Camera-type eye (tissue), 1 donor: ENCODE results near the gene HYAL3. TPM values are rescaled to one million over a fixed set of nuclear protein-coding genes. Genes with fewer than 3 reads are reported as not detected.

Experiments used
- total RNA-seq: library from RNA; depleted of rRNA; stranded (reverse); fragments of >200 nt; gene quantifications from one replicate; pipeline ENCODE4 v1.2.3, GENCODE V29; 2014

Gene HYAL3
- 3.9 TPM for total RNA-seq

DNA sequence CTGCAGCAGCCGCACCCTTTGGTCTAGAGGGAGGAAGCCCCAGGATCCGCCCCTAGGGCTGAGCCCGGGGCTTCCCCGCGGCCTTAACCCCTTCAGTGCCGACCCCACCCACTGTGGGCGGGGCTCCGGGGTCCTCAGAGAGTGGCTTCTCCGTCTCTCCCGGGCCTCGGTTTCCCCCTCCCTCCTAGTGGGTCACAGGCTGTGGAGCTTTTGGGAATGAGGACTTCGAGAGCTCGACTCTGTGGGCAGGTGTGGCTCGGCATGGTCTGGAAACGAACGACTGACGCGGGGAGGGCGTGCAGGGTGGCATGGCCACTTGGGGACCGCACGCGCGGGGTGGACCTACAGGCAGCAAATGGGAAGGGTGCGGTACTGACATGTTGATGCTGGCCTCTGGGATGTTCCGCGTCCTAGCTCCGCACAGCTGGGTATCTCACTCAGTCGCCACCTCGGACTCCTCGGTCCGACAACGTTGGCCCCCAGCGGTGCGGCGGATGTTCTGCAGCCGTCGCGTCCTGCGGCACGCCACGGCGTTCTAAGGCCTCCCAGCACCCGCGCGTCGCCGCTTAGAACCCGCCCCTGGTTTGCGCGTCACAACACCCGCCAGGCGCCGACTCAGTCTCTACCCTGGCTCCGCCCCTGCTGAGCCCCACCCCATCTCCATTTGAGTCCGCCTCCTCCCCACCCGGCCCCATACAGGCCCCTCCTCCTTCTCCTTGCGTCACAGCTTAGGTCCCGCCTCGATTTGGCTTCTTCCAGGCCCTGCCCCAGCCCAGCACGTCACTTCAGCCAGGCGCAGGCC, at the start of gene HYAL3, which contains the start of gene NAA80:
Gene HYAL3 (minus strand): TSS at position 570 of the 802 bp plus-strand sequence. CDS start 3,803 bp downstream, outside the sequence.
Gene NAA80 (minus strand): TSS at position 570 of the 802 bp plus-strand sequence. CDS start 1,942 bp downstream, outside the sequence.

GRCh38 chr3:50345586-50346234, 46.5 kb upstream of the HYAL3 start, which contains the start of gene ZMYND10:
TSS of gene ZMYND10 (minus strand) at chr3:50345732. CDS start at chr3:50345579, 153 bp downstream.

DNA sequence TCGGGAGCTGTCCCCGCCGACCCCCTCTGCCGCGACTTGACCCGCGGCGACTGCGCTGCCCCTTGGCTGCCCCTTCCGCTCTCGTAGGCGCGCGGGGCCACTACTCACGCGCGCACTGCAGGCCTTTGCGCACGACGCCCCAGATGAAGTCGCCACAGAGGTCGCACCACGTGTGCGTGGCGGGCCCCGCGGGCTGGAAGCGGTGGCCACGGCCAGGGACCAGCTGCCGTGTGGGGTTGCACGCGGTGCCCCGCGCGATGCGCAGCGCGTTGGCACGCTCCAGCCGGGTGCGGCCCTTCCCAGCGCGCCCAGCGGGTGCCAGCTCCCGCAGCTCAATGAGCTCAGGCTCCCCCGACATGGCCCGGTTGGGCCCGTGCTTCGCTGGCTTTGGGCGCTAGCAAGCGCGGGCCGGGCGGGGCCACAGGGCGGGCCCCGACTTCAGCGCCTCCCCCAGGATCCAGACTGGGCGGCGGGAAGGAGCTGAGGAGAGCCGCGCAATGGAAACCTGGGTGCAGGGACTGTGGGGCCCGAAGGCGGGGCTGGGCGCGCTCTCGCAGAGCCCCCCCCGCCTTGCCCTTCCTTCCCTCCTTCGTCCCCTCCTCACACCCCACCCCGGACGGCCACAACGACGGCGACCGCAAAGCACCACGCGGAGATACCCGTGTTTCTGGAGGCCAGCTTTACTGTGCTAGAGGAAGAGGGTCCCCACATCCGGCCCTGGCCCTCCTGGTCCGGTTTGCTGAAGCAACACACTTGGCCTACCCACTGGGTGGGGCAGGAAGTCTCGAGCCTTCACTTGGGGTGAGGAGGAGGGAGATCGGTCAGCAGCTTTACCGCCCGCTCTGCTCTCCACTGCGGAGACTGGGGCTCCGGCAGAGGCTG, 41.5 kb upstream of the HYAL3 start, which contains the start of gene RASSF1:
Gene RASSF1 (minus strand): TSS at position 389 of the 882 bp plus-strand sequence. CDS start 31 bp downstream, at position 358.

GRCh38 chr3:50327943-50328691, 28.9 kb upstream of the HYAL3 start, which contains the start of gene TUSC2:
TSS of gene TUSC2 (minus strand) at chr3:50328223. CDS start at chr3:50328099, 124 bp downstream.

DNA sequence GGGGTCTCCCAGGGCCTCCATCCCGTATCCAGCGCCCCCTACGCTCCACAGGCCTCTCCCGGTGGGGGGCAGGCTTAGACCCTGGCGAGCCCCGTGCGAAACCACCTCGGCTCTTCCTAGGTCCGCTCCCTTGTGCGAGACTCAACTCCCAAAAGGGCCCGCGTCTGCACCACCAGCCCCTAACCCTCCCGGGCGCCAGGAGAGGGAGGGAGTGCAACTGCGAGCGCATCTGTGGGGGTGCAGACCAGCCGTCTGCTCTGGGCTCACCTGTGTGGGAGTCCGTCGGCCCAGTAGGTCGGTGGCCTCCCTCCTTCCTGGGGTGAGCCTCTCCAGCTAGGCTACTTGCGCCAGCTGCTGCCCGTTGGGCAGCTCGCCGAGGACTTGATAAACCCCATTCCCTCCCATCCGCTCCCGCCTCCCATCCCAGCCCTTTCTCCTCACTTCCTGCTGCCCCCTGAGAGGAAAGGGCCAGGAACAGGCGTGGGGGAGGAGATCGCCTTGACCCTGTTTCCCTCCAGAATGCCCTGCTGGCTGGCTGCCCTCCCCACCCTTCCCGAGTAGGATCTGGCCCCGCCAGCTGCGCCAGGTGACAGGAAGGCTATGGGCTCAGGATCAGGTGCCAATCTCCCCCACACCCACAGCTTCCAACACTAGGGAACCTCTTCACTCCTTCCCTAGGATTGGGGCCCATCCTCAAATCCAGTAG, 23.3 kb upstream of the HYAL3 start, which contains the start of gene HYAL2:
Gene HYAL2 (minus strand): TSS at position 360 of the 706 bp plus-strand sequence. CDS start 2,256 bp downstream, outside the sequence.

DNA sequence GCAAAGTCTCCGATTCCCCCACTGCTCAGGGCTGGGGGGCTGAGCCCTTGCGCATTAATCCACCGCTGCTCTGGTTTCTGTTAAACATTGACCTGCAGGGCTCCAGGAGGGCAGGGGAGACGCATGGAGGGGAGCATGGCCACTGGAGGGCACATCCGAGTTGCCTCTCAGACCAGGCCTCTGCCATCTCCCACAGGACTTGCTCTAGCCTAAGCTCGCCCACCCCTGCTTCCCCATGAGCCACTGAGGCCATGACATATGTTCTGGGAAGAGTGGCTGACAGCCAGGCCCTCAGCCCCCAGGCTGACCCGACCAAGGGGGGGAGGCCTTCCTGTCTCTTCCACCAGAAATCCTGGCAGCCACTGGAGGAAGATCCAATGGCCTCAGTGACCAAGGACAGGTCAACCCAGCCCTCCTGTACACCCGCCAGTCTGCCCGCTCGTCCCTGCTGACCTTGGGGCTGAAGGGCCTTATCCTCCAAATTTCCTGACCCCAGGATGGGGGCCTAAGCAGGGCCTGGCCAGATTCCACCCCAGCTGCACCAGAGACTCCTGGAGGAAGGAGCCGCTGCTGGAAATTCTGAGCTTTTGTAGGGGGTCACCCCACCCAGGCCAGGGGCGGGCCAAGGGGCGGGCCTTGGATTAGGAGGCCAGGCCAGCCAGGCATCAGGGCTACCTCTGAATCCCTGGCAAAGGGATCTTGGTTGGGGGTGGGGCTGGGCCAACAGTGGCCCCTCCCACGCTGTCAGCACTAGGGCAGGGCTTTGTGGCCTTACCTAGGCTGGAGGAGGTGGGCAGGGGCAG, 4.0 kb upstream of the HYAL3 start, which contains the start of gene HYAL1:
Gene HYAL1 (minus strand): TSS at position 562 of the 803 bp plus-strand sequence. CDS start 618 bp downstream, outside the sequence.

GRCh38 chr3:50292159-50293078, 6.8 kb downstream of the HYAL3 start, which contains the start of gene IFRD2:
TSS of gene IFRD2 (minus strand) at chr3:50292429. CDS start at chr3:50292274, 155 bp downstream.

GRCh38 chr3:50278880-50279224, 20.4 kb downstream of the HYAL3 start, which contains the start of gene LSMEM2:
TSS of gene LSMEM2 (plus strand) at chr3:50279087. CDS start at chr3:50279114, 27 bp downstream.

GRCh38 chr3:50268703-50269451, 30.3 kb downstream of the HYAL3 start, which contains the start of gene SEMA3B:
TSS of gene SEMA3B (plus strand) at chr3:50269147. CDS start at chr3:50269241, 94 bp downstream.

Other genes starting within 250 kb of the HYAL3 start
- gene RBM5, start 210.5 kb downstream of the HYAL3 start, total RNA-seq: 451 TPM
- 60.7 TPM for gene SEMA3F, start 144.1 kb downstream of the HYAL3 start, total RNA-seq
- gene GNAT1, start 107.8 kb downstream of the HYAL3 start, total RNA-seq: 66.7 TPM
- gene SLC38A3, start 94.1 kb downstream of the HYAL3 start, total RNA-seq: 21.4 TPM
- 125 TPM for gene GNAI2, start 63.2 kb downstream of the HYAL3 start, total RNA-seq
- gene SEMA3B, start 30.3 kb downstream of the HYAL3 start, total RNA-seq: 107 TPM
- gene LSMEM2, start 20.3 kb downstream of the HYAL3 start, total RNA-seq: 1.4 TPM
- 19.8 TPM for gene IFRD2, start 7.0 kb downstream of the HYAL3 start, total RNA-seq
- gene NAA80, start within 50 bp of the HYAL3 start, total RNA-seq: 5.5 TPM
- 1.1 TPM for gene HYAL1, start 4.2 kb upstream of the HYAL3 start, total RNA-seq
- 71.0 TPM for gene HYAL2, start 23.3 kb upstream of the HYAL3 start, total RNA-seq
- gene TUSC2, start 28.8 kb upstream of the HYAL3 start, total RNA-seq: 31.8 TPM
- 37.6 TPM for gene RASSF1, start 41.4 kb upstream of the HYAL3 start, total RNA-seq
- gene ZMYND10, start 46.3 kb upstream of the HYAL3 start, total RNA-seq: 5.7 TPM
- 30.0 TPM for gene NPRL2, start 51.4 kb upstream of the HYAL3 start, total RNA-seq
- 17.0 TPM for gene CYB561D2, start 51.5 kb upstream of the HYAL3 start, total RNA-seq
- 33.6 TPM for gene TMEM115, start 60.1 kb upstream of the HYAL3 start, total RNA-seq
- gene CACNA2D2, start 204.2 kb upstream of the HYAL3 start, total RNA-seq: 17.4 TPM